ENCODE measurements around the gene TMEM203. TPM values are rescaled to one million over a fixed set of nuclear protein-coding genes. Genes with fewer than 3 reads are reported as not detected.

Gene TMEM203
- polyA plus RNA-seq, 1 of the 3 experiments (the other 2 are of a cell fraction), result 55.6 TPM

GRCh38 chr9:137188086-137188489, 17.4 kb downstream of the TMEM203 start:
- Histone ChIP-seq H3K27ac (ENCODE audit: low read depth in 2 of 2, low read length in 1 of 2) (peak overlapping the region; percentile 57 to 91; a peak in 2 of 4 replicates), H3K79me2 (ENCODE audit: insufficient read depth) (peaks cover 57% of the 10 kb centered on the region), H3K36me3 (replicated peaks in 1 of 2; ENCODE audit: control insufficient read depth in 1 of 2, insufficient read depth in 2 of 2, low read length in 1 of 2) (peaks cover 3 to 47% of the 10 kb centered on the region in 2 experiments), H3K9me2 (no peaks in the 10 kb centered on the region), H3K9ac (peak overlapping the region; percentile 85), H3K4me3 (ENCODE audit: low read depth in 2 of 2, low read length in 1 of 2) (peak overlapping the region; percentile 71 to 84), H3K9me3 (no peaks in the 10 kb centered on the region), H4K20me1 (ENCODE audit: insufficient read depth) (peaks cover 27% of the 10 kb centered on the region), H3K4me1 (ENCODE audit: control insufficient read depth in 1 of 2, insufficient read depth in 2 of 2, low read depth in 1 of 2, low read length in 1 of 2) (peaks cover 12 to 34% of the 10 kb centered on the region in 2 experiments; a peak in 3 of 4 replicates), H3K4me2 (peak overlapping the region; percentile 99), H3K27me3 (ENCODE audit: insufficient read depth) (no peaks in the 10 kb centered on the region), H2AFZ (ENCODE audit: low read depth) (0 out of 2 replicates have a peak overlapping the region, but pooled peaks have one; percentile 65), H3F3A (replicated peaks; ENCODE audit: insufficient read depth) (peaks cover 16% of the 10 kb centered on the region)
- TF ChIP-seq NFIC (IDR thresholded peaks at IDR 0.05; ENCODE audit: borderline replicate concordance), result no peak
- no peak for DNase-seq
- ChIA-PET POLR2A (interaction anchor here (1.2 to 2.7 kb wide), 4 partner anchors 11 to 34 kb away, joined by 3 to 20 read pairs (median 4); partner anchors contain the start of genes LRRC26 and RNF208), CTCF (interaction anchor here (1.0 to 3.5 kb wide), 12 partner anchors 10 to 65 kb away, joined by 3 to 24 read pairs (median 5); partner anchors contain the start of genes CYSRT1, LRRC26, RNF224 and TMEM210)
- WGBS (ENCODE audit: low lambda C conversion rate), result under 1% methylated on average over 16 of the region's 31 CpGs

- ChIA-PET CTCF (interaction anchor here (0.8 to 3.5 kb wide), 5 partner anchors 11 to 57 kb away, joined by 3 to 24 read pairs (median 7); partner anchors contain the start of genes LRRC26 and TMEM210), POLR2A (interaction anchor here (1.2 to 1.5 kb wide), 3 partner anchors 17 to 35 kb away, joined by 3 to 6 read pairs (median 3); partner anchors contain the start of genes LRRC26 and RNF208)
- Histone ChIP-seq H3K27me3 (ENCODE audit: insufficient read depth) (no peaks in the 10 kb centered on the region), H3K9me3 (no peaks in the 10 kb centered on the region), H2AFZ (ENCODE audit: low read depth) (no peak overlapping the region), H3K4me2 (peak overlapping the region; percentile 99), H3K4me3 (ENCODE audit: low read depth in 2 of 2, low read length in 1 of 2) (peak overlapping the region; percentile 71 to 84), H3K9me2 (no peaks in the 10 kb centered on the region), H3K27ac (ENCODE audit: low read depth in 2 of 2, low read length in 1 of 2) (no peak overlapping the region), H3K79me2 (ENCODE audit: insufficient read depth) (peaks cover 51% of the 10 kb centered on the region), H4K20me1 (ENCODE audit: insufficient read depth) (peaks cover 22% of the 10 kb centered on the region), H3K36me3 (replicated peaks in 1 of 2; ENCODE audit: control insufficient read depth in 1 of 2, insufficient read depth in 2 of 2, low read length in 1 of 2) (peaks cover 3 to 53% of the 10 kb centered on the region in 2 experiments), H3K4me1 (ENCODE audit: control insufficient read depth in 1 of 2, insufficient read depth in 2 of 2, low read depth in 1 of 2, low read length in 1 of 2) (peaks cover 12 to 35% of the 10 kb centered on the region in 2 experiments; a peak in 3 of 4 replicates), H3F3A (replicated peaks; ENCODE audit: insufficient read depth) (peaks cover 16% of the 10 kb centered on the region), H3K9ac (peak overlapping the region; percentile 85)
- 56% methylated on average over 5 of the region's 15 CpGs for WGBS (ENCODE audit: low lambda C conversion rate)
- TF ChIP-seq NRF1 (IDR thresholded peaks at IDR 0.05; ENCODE audit: low read depth, low read length), result no peak
- no peak for TF ChIP-seq RXRA (IDR thresholded peaks at IDR 0.05; ENCODE audit: borderline replicate concordance, low read depth)
- no peak for TF ChIP-seq IRF3 (IDR thresholded peaks at IDR 0.05; ENCODE audit: low read depth, low read length)
- no peak for TF ChIP-seq CHD2 (IDR thresholded peaks at IDR 0.05; ENCODE audit: low read length, partially characterized antibody)
- TF ChIP-seq RAD21 (IDR thresholded peaks at IDR 0.05; ENCODE audit: low read length), result no peak
- no peak for TF ChIP-seq MAX (IDR thresholded peaks at IDR 0.05; ENCODE audit: low read depth)
- no peak for TF ChIP-seq GATA2 (CRISPR knock-in tag; IDR thresholded peaks at IDR 0.05)
- TF ChIP-seq CTCF (IDR thresholded peaks at IDR 0.05), result no peak
- TF ChIP-seq JUND (IDR thresholded peaks at IDR 0.05), result no peak
- TF ChIP-seq EZH2phosphoT487 (IDR thresholded peaks at IDR 0.05; ENCODE audit: borderline replicate concordance, low read depth), result no peak
- DNase-seq, result no peak
Observed at GRCh38 chr9:137187386-137187785, 18.1 kb downstream of the TMEM203 start.
